ENCODE measurements around the gene ARID1A.

GRCh38 chr1:26790551-26790953, 94.7 kb downstream of the ARID1A start:
- TF ChIP-seq CTCF (optimal IDR thresholded peaks at IDR 0.05 in 1 of 3, IDR thresholded peaks at IDR 0.05 in 1 of 3, conservative IDR thresholded peaks at IDR 0.05 in 1 of 3; ENCODE audit: extremely low read depth in 1 of 3, insufficient read depth in 2 of 3, low read length in 3 of 3): no peak
- no peak for TF ChIP-seq EZH2 (IDR thresholded peaks at IDR 0.05; ENCODE audit: low read length)

All from keratinocyte (primary cell).